ENCODE results near the gene ZIC4.

GRCh38 chr3:147370349-147370748 lies 36.0 kb downstream of the ZIC4 start:
- TF ChIP-seq TCF4 (CRISPR knock-in tag; IDR thresholded peaks at IDR 0.05; ENCODE audit: borderline replicate concordance) (no peak), ZFP30 (CRISPR knock-in tag; IDR thresholded peaks at IDR 0.05) (no peak), CSDC2 (CRISPR knock-in tag; IDR thresholded peaks at IDR 0.05) (no peak)
